Body of pancreas (tissue), 4 donors: ENCODE results near the gene SART3.

Experiments used
- POLR2A ChIP-seq, 3 donors: fragments of 450-650 bp; IDR thresholded peaks; one replicate each; pipeline ENCODE4 v1.6.1; 2016; ENCODE audit warnings: antibody characterized with exemption in 3 of 3, mild to moderate bottlenecking in 2 of 3
- TF ChIP-seq, protein P1 (sequence below), 7 experiments: fragments of 450-650 bp in 4 of 7; fragments of 200-600 bp in 3 of 7; sonication (generic) in 3 of 7; IDR thresholded peaks; one replicate each; pipeline ENCODE4 v1.5.1; 2016 to 2019; ENCODE audit warnings: antibody characterized with exemption in 7 of 7

GRCh38 chr12:108509806-108510205 lies 51.2 kb downstream of the SART3 start:
- no peak for TF ChIP-seq POLR2A (IDR thresholded peaks at IDR 0.05)
- TF ChIP-seq, protein P1, sequence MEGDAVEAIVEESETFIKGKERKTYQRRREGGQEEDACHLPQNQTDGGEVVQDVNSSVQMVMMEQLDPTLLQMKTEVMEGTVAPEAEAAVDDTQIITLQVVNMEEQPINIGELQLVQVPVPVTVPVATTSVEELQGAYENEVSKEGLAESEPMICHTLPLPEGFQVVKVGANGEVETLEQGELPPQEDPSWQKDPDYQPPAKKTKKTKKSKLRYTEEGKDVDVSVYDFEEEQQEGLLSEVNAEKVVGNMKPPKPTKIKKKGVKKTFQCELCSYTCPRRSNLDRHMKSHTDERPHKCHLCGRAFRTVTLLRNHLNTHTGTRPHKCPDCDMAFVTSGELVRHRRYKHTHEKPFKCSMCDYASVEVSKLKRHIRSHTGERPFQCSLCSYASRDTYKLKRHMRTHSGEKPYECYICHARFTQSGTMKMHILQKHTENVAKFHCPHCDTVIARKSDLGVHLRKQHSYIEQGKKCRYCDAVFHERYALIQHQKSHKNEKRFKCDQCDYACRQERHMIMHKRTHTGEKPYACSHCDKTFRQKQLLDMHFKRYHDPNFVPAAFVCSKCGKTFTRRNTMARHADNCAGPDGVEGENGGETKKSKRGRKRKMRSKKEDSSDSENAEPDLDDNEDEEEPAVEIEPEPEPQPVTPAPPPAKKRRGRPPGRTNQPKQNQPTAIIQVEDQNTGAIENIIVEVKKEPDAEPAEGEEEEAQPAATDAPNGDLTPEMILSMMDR (IDR thresholded peaks at IDR 0.05) = no peak
